Measurements from ENCODE around the gene DGKB.

DGKB gene

GRCh38 chr7:14104861-14105260, 797.7 kb downstream of the DGKB start:
- no peak for DNase-seq (ENCODE audit: low read depth)

- DNase-seq (ENCODE audit: low read depth) = no peak
Observed at GRCh38 chr7:14096159-14096558, 806.4 kb downstream of the DGKB start.

GRCh38 chr7:14095233-14095950, 807.2 kb downstream of the DGKB start:
- DNase-seq (ENCODE audit: low read depth) = no peak

All from activated gamma-delta T cell treated with anti-CD3 and anti-CD28 coated beads, Interleukin-2, amount 50 U/mL, for 16 hours (primary cell).